H9 (cell line): ENCODE data around the gene AP3D1. TPM values are rescaled to one million over a fixed set of nuclear protein-coding genes. Genes with fewer than 3 reads are reported as not detected.

Source experiments
- DNase-seq: peaks from one replicate; pipeline ENCODE4 v3.0.0-alpha.2; 2017
- H2AFZ ChIP-seq: one replicate; pipeline ENCODE4 v1.6.1; 2013; ENCODE audit warnings: mild to moderate bottlenecking, low read length, control low read depth, moderate library complexity
- H2AK5ac ChIP-seq: 2 replicates; pipeline ENCODE4 v1.6.1; 2013; ENCODE audit warnings: low read length, control low read depth, mixed read lengths; ENCODE audit not compliant: insufficient read length
- H2BK120ac ChIP-seq: one replicate; pipeline ENCODE4 v1.6.1; 2013; ENCODE audit warnings: low read depth, mild to moderate bottlenecking, low read length, control low read depth, inconsistent platforms; ENCODE audit not compliant: poor library complexity, severe bottlenecking
- H2BK12ac ChIP-seq: 2 replicates; pipeline ENCODE4 v1.6.1; 2013; ENCODE audit warnings: low read length, control low read depth, mixed read lengths, low read depth; ENCODE audit not compliant: insufficient read length
- H2BK15ac ChIP-seq: 2 replicates; pipeline ENCODE4 v1.6.1; 2013; ENCODE audit warnings: low read depth, low read length, control low read depth
- H2BK20ac ChIP-seq: one replicate; pipeline ENCODE4 v1.6.1; 2013; ENCODE audit warnings: low read depth, mild to moderate bottlenecking, low read length, control low read depth, inconsistent platforms; ENCODE audit not compliant: poor library complexity, severe bottlenecking
- H2BK5ac ChIP-seq: 2 replicates; pipeline ENCODE4 v1.6.1; 2013; ENCODE audit warnings: low read length, control low read depth, mixed read lengths; ENCODE audit not compliant: insufficient read length
- H3K14ac ChIP-seq: 2 replicates; pipeline ENCODE4 v1.6.1; 2013; ENCODE audit warnings: low read length, control low read depth; ENCODE audit not compliant: insufficient read depth
- H3K18ac ChIP-seq: 2 replicates; pipeline ENCODE4 v1.6.1; 2013; ENCODE audit warnings: low read depth, mild to moderate bottlenecking, mixed read lengths, low read length, control low read depth; ENCODE audit not compliant: insufficient read length
- H3K23ac ChIP-seq: 2 replicates; pipeline ENCODE4 v1.6.1; 2013; ENCODE audit warnings: low read length, control low read depth, mixed read lengths, low read depth; ENCODE audit not compliant: insufficient read length
- H3K23me2 ChIP-seq: 2 replicates; pipeline ENCODE4 v1.6.1; 2013; ENCODE audit warnings: low read depth, mild to moderate bottlenecking, mixed read lengths, low read length, control low read depth; ENCODE audit not compliant: insufficient read length, poor library complexity, severe bottlenecking
- H3K27ac ChIP-seq: 2 replicates; pipeline ENCODE4 v1.5.1; 2013; ENCODE audit warnings: low read length, control low read depth, mixed read lengths, low read depth; ENCODE audit not compliant: insufficient read length
- H3K27me3 ChIP-seq: 2 replicates; pipeline ENCODE4 v1.6.1; 2013; ENCODE audit warnings: low read length, control low read depth, inconsistent platforms; ENCODE audit not compliant: insufficient read depth
- H3K4ac ChIP-seq: 2 replicates; pipeline ENCODE4 v1.6.1; 2013; ENCODE audit warnings: low read depth, mild to moderate bottlenecking, control low read depth, inconsistent platforms, low read length, moderate library complexity
- H3K4me1 ChIP-seq: 2 replicates; pipeline ENCODE4 v1.6.1; 2013; ENCODE audit warnings: low read length, control low read depth, inconsistent platforms; ENCODE audit not compliant: insufficient read depth
- H3K4me2 ChIP-seq: 2 replicates; pipeline ENCODE4 v1.6.1; 2013; ENCODE audit warnings: low read length, control low read depth, mixed read lengths; ENCODE audit not compliant: insufficient read length, insufficient read depth
- H3K56ac ChIP-seq: 2 replicates; pipeline ENCODE4 v1.6.1; 2013; ENCODE audit warnings: low read depth, mild to moderate bottlenecking, mixed read lengths, low read length, control low read depth; ENCODE audit not compliant: insufficient read length
- H3K79me1 ChIP-seq: 2 replicates; pipeline ENCODE4 v1.6.1; 2013; ENCODE audit warnings: low read depth, mild to moderate bottlenecking, moderate library complexity, low read length, control low read depth, inconsistent platforms; ENCODE audit not compliant: insufficient read depth, poor library complexity, severe bottlenecking
- H3K79me2 ChIP-seq: 2 replicates; pipeline ENCODE4 v1.6.1; 2013; ENCODE audit warnings: low read length, control low read depth, inconsistent platforms; ENCODE audit not compliant: insufficient read depth
- H3K9ac ChIP-seq: 2 replicates; pipeline ENCODE4 v1.6.1; 2013; ENCODE audit warnings: low read length, control low read depth, mixed read lengths; ENCODE audit not compliant: insufficient read length; ENCODE audit errors: extremely low read depth
- H3K9me3 ChIP-seq: one replicate; pipeline ENCODE4 v1.6.1; 2013; ENCODE audit warnings: low read depth, low read length, inconsistent platforms; ENCODE audit not compliant: control insufficient read depth
- H3T11ph ChIP-seq: one replicate; pipeline ENCODE4 v1.6.1; 2013; ENCODE audit warnings: mild to moderate bottlenecking, low read length, control low read depth, inconsistent platforms
- H4K20me1 ChIP-seq: one replicate; pipeline ENCODE4 v1.6.1; 2013; ENCODE audit not compliant: control insufficient read depth, insufficient read length, insufficient read depth
- H4K5ac ChIP-seq: 2 replicates; pipeline ENCODE4 v1.6.1; 2013; ENCODE audit warnings: low read depth, mild to moderate bottlenecking, mixed read lengths, low read length, control low read depth; ENCODE audit not compliant: insufficient read length
- H4K8ac ChIP-seq: replicated peaks from 2 replicates; pipeline ENCODE4 v1.6.1; 2013; ENCODE audit warnings: low read length, control low read depth, mixed read lengths, low read depth; ENCODE audit not compliant: insufficient read length
- H4K91ac ChIP-seq: 2 replicates; pipeline ENCODE4 v1.6.1; 2013; ENCODE audit warnings: low read depth, mild to moderate bottlenecking, moderate library complexity, mixed read lengths, low read length, control low read depth; ENCODE audit not compliant: insufficient read length
- H3K27ac Mint-ChIP-seq, 3 experiments: 2 replicates in 2 of 3; 3 replicates in 1 of 3; pipeline ENCODE4 v1.8.0; 2020 to 2021; ENCODE audit warnings: mixed read lengths in 3 of 3, mild to moderate bottlenecking in 1 of 3, moderate library complexity in 1 of 3
- H3K27me3 Mint-ChIP-seq: 2 replicates; pipeline ENCODE4 v1.8.0; 2021; ENCODE audit warnings: low read depth, mild to moderate bottlenecking, moderate library complexity, mixed read lengths
- H3K36me3 Mint-ChIP-seq, 3 experiments: 2 replicates in 2 of 3; 3 replicates in 1 of 3; pipeline ENCODE4 v1.8.0; 2020 to 2021; ENCODE audit warnings: low read depth in 3 of 3, mixed read lengths in 3 of 3; ENCODE audit not compliant: insufficient read depth in 1 of 3
- H3K4me1 Mint-ChIP-seq, 2 experiments: 2 replicates each; pipeline ENCODE4 v1.8.0; 2020; ENCODE audit warnings: mixed read lengths in 2 of 2
- H3K4me3 Mint-ChIP-seq, 2 experiments: 2 replicates in 1 of 2; 3 replicates in 1 of 2; pipeline ENCODE4 v1.8.0; 2020 to 2021; ENCODE audit warnings: mild to moderate bottlenecking in 2 of 2, mixed read lengths in 2 of 2, moderate library complexity in 1 of 2
- H3K9me3 Mint-ChIP-seq, 2 experiments: 2 replicates in 1 of 2; 3 replicates in 1 of 2; pipeline ENCODE4 v1.8.0; 2020; ENCODE audit warnings: mild to moderate bottlenecking in 2 of 2, mixed read lengths in 2 of 2, moderate library complexity in 1 of 2
- WGBS: extraction: QIAGEN DNeasy Blood & Tissue Kit; methylation state at CpG from one replicate; pipeline ENCODE4 v1.1.7; 2013; ENCODE audit warnings: missing lambda C conversion rate, low lambda C conversion rate, mixed read lengths; ENCODE audit not compliant: insufficient read length; ENCODE audit errors: extremely low coverage; 5-methylcytosine and 5-hydroxymethylcytosine counted together
- total RNA-seq: library from RNA; stranded (reverse); gene quantifications from 2 replicates; pipeline ENCODE4 v1.2.1, GENCODE V29; 2021
- TF ChIP-seq, protein P1 (sequence below): fragments of 200-600 bp; sonication (generic); conservative IDR thresholded peaks from 3 replicates; pipeline ENCODE4 v1.8.0; 2021; ENCODE audit warnings: antibody characterized with exemption, mild to moderate bottlenecking

The AP3D1 gene
- total RNA-seq, 1 experiment from 2014 or later = 142 TPM

DNA sequence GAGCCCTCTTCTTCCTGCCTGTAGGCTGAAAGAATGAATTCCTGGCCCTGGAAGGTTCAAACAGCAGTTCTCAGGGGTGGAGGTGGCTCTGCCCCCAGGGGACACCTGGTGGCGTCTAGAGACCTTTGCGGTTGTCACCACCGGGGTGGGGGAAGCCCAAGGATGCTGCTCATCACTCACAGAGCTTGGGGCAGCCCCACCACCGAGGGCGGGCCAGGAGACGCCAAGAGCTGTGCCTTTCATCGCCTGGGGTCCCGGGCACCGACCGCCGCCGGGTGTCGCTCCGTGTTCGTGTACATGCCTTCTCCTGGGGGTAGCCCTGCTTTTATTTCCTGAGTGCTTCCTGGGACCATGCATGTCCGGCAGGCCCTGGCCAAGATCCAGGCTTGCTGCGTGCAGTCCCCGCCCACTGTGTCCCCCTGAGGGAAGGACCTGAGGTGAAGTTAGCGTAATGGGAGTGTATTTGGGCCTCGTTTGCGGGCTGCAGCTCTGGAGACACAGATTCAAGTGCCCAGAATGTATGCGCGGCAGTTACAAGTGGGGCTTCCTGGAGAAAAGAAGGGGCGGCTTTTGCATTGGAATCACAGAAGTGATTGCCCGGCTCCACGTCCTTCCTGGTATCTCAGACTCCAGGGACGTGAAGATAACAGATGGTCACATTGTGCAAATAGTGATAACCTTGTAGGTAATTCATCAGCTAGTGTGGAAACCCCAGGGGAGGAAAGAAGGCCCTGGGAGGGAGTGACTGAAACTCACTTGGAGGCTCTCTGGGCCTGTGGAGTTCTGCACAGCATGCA lies 20.2 kb upstream of the AP3D1 start:
- no peak overlapping the region for H2AK5ac ChIP-seq
- no peak overlapping the region for H2BK12ac ChIP-seq
- H4K8ac ChIP-seq = no peak overlapping the region
- no peak overlapping the region for H3K27ac ChIP-seq
- no peaks in the 10 kb centered on the region for H3K27me3 ChIP-seq
- H3K9me3 ChIP-seq = no peaks in the 10 kb centered on the region
- H3K14ac ChIP-seq = no peak overlapping the region
- no peak overlapping the region for H3K4me2 ChIP-seq
- DNase-seq = peak; percentile 71
- H3T11ph ChIP-seq = no peak overlapping the region
- H3K4me3 Mint-ChIP-seq = peak overlapping the region in 1 of 2 experiments; percentile 20; a peak in 2 of 5 replicates
- H3K27me3 Mint-ChIP-seq = no peaks in the 10 kb centered on the region
- H4K91ac ChIP-seq = no peak overlapping the region
- no peak overlapping the region for H3K56ac ChIP-seq
- no peaks in the 10 kb centered on the region for H4K20me1 ChIP-seq
- no peak overlapping the region for H3K9ac ChIP-seq
- no peak overlapping the region for H2BK5ac ChIP-seq
- H3K23me2 ChIP-seq = no peaks in the 10 kb centered on the region
- H3K79me1 ChIP-seq = peaks cover 11% of the 10 kb centered on the region
- peaks cover 3 to 11% (median 7%) of the 10 kb centered on the region in 3 experiments; a peak in 5 of 7 replicates for H3K36me3 Mint-ChIP-seq
- WGBS = no CpG with 5 or more reads among the region's 27 CpGs
- peak overlapping the region; percentile 5 for H3K18ac ChIP-seq
- H3K4ac ChIP-seq = no peak overlapping the region
- H3K4me1 Mint-ChIP-seq = peaks cover 36 to 50% of the 10 kb centered on the region in 2 experiments
- H3K23ac ChIP-seq = no peak overlapping the region
- peak overlapping the region in 2 of 3 experiments; percentile 76 to 80; a peak in 4 of 7 replicates for H3K27ac Mint-ChIP-seq
- H2BK20ac ChIP-seq = no peak overlapping the region
- no peak overlapping the region; the same call in 1 of the 2 replicates for H2BK15ac ChIP-seq
- H3K9me3 Mint-ChIP-seq = no peaks in the 10 kb centered on the region
- H2AFZ ChIP-seq = no peak overlapping the region
- peaks cover 9% of the 10 kb centered on the region; the same call in 1 of the 2 replicates for H3K4me1 ChIP-seq
- H3K79me2 ChIP-seq = peaks cover 39% of the 10 kb centered on the region; the same call in 1 of the 2 replicates
- TF ChIP-seq, protein P1, sequence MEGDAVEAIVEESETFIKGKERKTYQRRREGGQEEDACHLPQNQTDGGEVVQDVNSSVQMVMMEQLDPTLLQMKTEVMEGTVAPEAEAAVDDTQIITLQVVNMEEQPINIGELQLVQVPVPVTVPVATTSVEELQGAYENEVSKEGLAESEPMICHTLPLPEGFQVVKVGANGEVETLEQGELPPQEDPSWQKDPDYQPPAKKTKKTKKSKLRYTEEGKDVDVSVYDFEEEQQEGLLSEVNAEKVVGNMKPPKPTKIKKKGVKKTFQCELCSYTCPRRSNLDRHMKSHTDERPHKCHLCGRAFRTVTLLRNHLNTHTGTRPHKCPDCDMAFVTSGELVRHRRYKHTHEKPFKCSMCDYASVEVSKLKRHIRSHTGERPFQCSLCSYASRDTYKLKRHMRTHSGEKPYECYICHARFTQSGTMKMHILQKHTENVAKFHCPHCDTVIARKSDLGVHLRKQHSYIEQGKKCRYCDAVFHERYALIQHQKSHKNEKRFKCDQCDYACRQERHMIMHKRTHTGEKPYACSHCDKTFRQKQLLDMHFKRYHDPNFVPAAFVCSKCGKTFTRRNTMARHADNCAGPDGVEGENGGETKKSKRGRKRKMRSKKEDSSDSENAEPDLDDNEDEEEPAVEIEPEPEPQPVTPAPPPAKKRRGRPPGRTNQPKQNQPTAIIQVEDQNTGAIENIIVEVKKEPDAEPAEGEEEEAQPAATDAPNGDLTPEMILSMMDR = peak; percentile 44; the same call in 2 of the 3 replicates
- no peak overlapping the region for H4K5ac ChIP-seq
- no peak overlapping the region for H2BK120ac ChIP-seq
